Renal cortical epithelial cell (primary cell): Measurements from ENCODE around the gene OR52D1. TPM values are rescaled to one million over a fixed set of nuclear protein-coding genes. Genes with fewer than 3 reads are reported as not detected.
A peak's percentile ranks its signal among the peaks of the same experiment; 100 is the strongest.

ENCODE experiments used
- DNase-seq: peaks from one replicate; pipeline ENCODE4 v3.0.0-alpha.2; 2011; ENCODE audit warnings: low read depth
- total RNA-seq: library from RNA; depleted of rRNA; stranded (reverse); fragments of >200 nt; gene quantifications from 2 replicates; pipeline ENCODE4 v1.2.3, GENCODE V29; 2014

Gene OR52D1
- total RNA-seq, 1 donor from 2014 or later: 0.10 TPM

GRCh38 chr11:5509803-5510202 lies 21.3 kb downstream of the OR52D1 start, which contains the start of gene UBQLN3:
Gene UBQLN3, minus strand, starts transcription at chr11:5509957. Its CDS starts 399 bp downstream, at chr11:5509558.
- no peak for DNase-seq

GRCh38 chr11:5514841-5515240 lies 26.4 kb downstream of the OR52D1 start:
- no peak for DNase-seq

GRCh38 chr11:5516599-5516998 lies 28.1 kb downstream of the OR52D1 start, which contains the start of gene UBQLNL:
Gene UBQLNL, minus strand, starts transcription at chr11:5516699. Its CDS starts 258 bp downstream, at chr11:5516441.
- DNase-seq: no peak

- no peak for DNase-seq
Observed at GRCh38 chr11:5521540-5521939, 33.1 kb downstream of the OR52D1 start.

DNA sequence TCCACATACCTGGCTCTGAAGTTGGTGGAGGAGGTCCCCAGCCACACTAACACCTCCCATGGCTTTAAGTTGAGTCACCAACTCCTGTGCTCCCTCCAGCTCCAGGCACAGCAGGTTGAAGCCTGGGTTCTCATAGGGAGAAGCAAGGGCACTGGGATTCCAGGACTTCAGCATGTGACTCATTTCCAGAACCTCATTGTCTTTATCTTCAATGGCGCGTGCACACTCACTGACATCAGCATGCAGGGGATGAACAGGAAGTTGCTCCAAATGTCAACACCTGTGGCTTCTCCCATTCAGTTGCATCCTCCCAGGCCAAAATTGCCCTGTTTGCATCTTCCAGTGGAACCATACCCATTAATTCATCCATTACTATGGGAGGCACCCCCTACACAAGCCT lies 33.8 kb downstream of the OR52D1 start:
- peak; percentile 21 for DNase-seq

DNA sequence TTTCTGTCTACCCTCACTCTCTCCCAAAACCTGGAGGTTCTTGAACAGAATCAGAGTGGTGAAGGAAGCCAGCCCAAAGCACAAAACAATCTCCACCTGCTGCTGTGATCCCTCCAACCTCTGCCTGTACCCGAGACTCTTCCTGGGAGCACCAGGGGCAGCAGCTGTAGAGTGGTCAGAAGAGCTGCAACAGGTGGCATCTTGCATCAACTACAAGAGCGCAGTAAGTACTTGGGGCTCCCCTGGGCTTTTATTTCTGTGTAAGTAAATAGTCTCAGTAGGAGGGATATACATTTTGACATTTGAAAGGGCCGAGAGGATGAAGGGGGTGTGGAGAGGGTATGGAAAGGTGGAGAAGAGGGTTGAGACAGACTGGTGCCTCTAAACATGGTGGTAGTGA lies 36.3 kb downstream of the OR52D1 start:
- no peak for DNase-seq

DNA sequence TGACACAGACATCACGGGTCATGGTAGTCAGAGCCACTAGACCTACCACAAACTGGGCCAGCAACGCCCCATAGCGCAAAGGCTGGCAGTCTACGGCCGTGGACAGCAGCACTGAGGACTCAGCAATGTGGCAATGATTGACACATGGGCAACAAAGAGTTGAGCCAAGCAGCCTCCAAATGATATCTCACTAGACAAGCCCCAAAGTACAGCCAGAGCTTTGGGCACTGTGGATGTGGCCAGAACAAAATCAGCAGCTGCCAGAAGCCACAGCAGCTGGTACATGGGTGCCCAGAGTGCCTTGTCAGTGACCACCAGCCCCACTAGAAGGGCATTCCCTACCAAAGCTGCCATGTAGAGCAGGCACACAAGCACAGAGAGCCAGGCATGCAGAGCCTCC lies 39.2 kb downstream of the OR52D1 start:
- DNase-seq: no peak

DNA sequence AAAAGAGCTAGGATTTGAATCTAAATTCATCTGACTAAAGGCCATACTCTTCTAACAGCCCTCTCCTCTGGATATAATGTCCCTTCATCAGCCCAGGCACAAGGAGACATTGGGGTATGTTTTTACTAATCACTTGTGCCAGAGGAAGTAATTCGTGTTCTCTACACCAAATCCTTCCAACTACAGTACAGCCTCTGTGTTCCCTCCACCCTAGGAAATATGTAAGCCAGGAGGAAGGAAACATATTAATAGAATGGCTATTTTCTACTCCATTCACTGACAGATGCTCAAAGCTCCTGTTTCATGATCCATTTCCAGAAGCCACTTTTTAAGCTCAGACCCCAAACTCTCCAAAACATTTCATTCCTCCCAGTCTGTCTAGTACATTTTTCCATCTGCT lies 40.0 kb downstream of the OR52D1 start:
- DNase-seq: no peak

DNA sequence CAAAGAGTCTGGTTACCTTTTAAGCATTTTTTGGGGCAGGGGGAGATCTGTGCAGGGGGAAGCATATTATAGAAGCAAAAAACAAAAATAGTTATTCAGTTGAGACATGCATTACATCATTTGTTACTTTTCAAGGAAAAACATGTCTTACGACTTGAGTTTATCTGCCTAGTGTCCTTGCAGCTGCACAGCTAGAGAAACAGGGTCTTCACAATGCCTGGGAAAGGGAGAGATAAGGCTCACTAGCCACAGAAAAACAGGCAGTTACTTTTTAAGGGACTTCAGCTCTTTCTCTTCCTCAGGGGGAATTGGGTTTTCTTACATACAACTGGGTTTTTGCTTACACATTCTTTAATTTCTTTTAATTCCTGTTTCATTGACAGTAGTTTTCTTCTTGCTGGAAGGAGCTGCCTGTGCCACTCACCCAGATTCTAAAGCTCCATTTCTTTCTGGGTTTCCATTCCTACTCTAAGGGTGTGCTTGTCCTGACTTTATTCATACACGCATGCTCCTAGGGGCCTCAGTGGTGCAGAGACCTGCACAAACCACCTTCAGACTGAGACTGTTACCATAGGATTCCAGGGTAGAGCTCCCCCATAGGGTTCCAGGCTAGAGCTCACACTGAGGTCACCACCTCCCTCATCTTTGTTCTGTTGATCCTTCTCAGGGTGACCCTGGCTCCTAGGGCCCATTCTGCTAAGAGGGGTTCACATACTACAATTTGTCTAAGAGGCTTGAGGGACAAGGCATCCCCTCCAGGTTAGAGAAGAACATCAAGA lies 42.8 kb downstream of the OR52D1 start:
- no peak for DNase-seq

DNA sequence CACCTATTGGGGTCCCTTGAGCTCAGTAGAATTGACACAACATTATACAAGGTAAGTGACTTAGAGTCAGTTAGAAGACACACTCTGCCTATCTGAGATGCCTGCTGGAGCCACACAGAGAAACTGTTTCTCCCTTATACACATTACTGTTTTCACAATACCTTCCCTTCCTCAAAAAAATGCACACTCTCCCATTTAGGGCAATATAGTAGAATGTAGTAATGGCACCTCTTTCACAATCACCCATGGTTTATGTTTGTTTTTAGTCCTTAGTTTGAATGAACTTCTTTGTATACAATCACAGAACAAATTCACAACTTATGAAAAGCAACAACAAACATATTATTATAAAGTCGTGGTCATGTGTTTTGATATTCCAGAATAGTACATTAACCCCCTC lies 45.6 kb downstream of the OR52D1 start:
- DNase-seq: no peak

DNA sequence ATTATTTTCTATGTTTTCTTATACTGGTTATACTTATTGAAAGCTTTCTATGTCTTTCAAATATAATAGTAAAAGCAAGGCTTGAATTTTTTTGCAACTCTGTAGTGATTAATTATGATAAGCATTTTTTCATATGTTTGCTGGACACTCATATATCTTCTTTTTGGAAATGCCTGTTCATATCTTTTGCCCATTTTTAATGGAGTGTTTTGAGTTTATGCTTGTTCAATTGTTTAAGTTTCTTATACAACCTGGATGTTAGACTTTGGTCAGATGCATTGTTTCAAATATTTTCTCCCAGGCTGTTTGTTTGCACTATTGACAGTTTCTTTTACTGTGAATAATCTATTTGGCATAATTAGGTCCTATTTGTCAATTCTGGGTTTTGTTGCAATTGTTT lies 48.0 kb downstream of the OR52D1 start:
- no peak for DNase-seq

Other genes starting within 250 kb of the OR52D1 start
- gene HBG1, start 238.8 kb upstream of the OR52D1 start, total RNA-seq: not detected in 2 replicates
- not detected in 2 replicates for gene HBG2, start 233.9 kb upstream of the OR52D1 start, total RNA-seq
- gene HBE1, start 218.7 kb upstream of the OR52D1 start, total RNA-seq: not detected in 2 replicates
- gene OR51B4, start 186.7 kb upstream of the OR52D1 start, total RNA-seq: not detected in 2 replicates
- gene OR51B2, start 164.4 kb upstream of the OR52D1 start, total RNA-seq: not detected in 2 replicates
- 0.15 TPM in 1 of 2 replicates, not detected in the other for gene OR51B5, start 145.2 kb upstream of the OR52D1 start, total RNA-seq
- gene OR51B6, start 137.2 kb upstream of the OR52D1 start, total RNA-seq: not detected in 2 replicates
- gene OR51M1, start 104.9 kb upstream of the OR52D1 start, total RNA-seq: not detected in 2 replicates
- not detected in 2 replicates for gene OR51Q1, start 66.6 kb upstream of the OR52D1 start, total RNA-seq
- gene OR51I1, start 47.2 kb upstream of the OR52D1 start, total RNA-seq: 0.20 TPM in 1 of 2 replicates, not detected in the other
- not detected in 2 replicates for gene OR51I2, start 39.4 kb upstream of the OR52D1 start, total RNA-seq
- gene UBQLN3, start 21.3 kb downstream of the OR52D1 start, total RNA-seq: 0.05 TPM in 1 of 2 replicates, not detected in the other
- gene UBQLNL, start 28.0 kb downstream of the OR52D1 start, total RNA-seq: 0.30 TPM in 1 of 2 replicates, not detected in the other
- 0.10 TPM in 1 of 2 replicates, not detected in the other for gene OR52H1, start 59.9 kb downstream of the OR52D1 start, total RNA-seq
- gene OR52B6, start 92.2 kb downstream of the OR52D1 start, total RNA-seq: not detected in 2 replicates
- 10.4 and 19.5 TPM in 2 replicates for gene TRIM6, start 108.0 kb downstream of the OR52D1 start, total RNA-seq
- 10.7 and 15.3 TPM in 2 replicates for gene TRIM34, start 136.3 kb downstream of the OR52D1 start, total RNA-seq
- 37.2 and 44.3 TPM in 2 replicates for gene TRIM5, start 196.4 kb downstream of the OR52D1 start, total RNA-seq
- 148 and 284 TPM in 2 replicates for gene TRIM22, start 201.1 kb downstream of the OR52D1 start, total RNA-seq
- not detected in 2 replicates for gene OR56B1, start 247.8 kb downstream of the OR52D1 start, total RNA-seq